ENCODE results near the gene SCARF1.

Gene SCARF1

DNA sequence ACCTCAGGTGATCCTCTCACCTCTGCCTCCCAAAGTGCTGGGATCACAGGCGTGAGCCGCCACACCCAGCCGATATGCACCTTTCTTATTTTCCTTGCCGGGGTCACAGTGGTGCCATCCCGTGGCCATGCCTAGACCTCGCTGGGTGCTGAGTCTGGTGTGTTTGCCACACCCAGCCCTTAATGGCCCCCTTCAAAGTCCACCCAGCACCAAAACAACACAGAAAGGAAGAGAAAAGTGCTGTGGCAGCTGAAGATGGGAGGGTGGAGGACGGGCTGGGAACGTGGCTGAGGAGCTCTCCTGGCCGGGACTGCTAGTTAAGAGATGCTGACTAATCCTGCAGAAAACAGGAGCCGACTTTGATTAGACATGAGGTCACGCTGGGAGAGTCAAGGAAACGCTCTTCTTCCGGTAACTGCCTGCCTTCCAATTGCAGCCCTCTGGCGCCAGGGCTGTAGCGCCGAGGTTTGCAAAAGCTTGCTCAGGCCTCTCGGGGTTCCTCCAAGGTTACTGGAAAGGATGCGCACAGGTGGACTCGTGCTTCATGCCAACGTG, 27.8 kb downstream of the SCARF1 start:
- no peak overlapping the region for H3K4me3 ChIP-seq (ENCODE audit: low read depth, low read length)
- H3K4me1 ChIP-seq (ENCODE audit: control insufficient read depth, insufficient read depth, low read length) = peaks cover 6% of the 10 kb centered on the region; the same call in 1 of the 2 replicates
- POLR2A ChIA-PET = interaction anchor here (0.7 to 3.2 kb wide), 6 partner anchors 9 to 107 kb away, joined by 3 to 11 read pairs (median 4); partner anchors contain the start of genes RILP and WDR81
- TF ChIP-seq SP3 (tag by site-specific recombination; IDR thresholded peaks at IDR 0.05) = no peak
- TF ChIP-seq ZBTB48 (tag by site-specific recombination; IDR thresholded peaks at IDR 0.05) = no peak
- TF ChIP-seq ZNF664 (tag by site-specific recombination; IDR thresholded peaks at IDR 0.05) = no peak
- TF ChIP-seq, protein P1, sequence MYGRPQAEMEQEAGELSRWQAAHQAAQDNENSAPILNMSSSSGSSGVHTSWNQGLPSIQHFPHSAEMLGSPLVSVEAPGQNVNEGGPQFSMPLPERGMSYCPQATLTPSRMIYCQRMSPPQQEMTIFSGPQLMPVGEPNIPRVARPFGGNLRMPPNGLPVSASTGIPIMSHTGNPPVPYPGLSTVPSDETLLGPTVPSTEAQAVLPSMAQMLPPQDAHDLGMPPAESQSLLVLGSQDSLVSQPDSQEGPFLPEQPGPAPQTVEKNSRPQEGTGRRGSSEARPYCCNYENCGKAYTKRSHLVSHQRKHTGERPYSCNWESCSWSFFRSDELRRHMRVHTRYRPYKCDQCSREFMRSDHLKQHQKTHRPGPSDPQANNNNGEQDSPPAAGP (tag by site-specific recombination; IDR thresholded peaks at IDR 0.05) = peak; percentile 91
- no peak for TF ChIP-seq ZNF548 (tag by site-specific recombination; IDR thresholded peaks at IDR 0.05)
- peak; percentile 87 for TF ChIP-seq ZNF629 (tag by site-specific recombination; IDR thresholded peaks at IDR 0.05)
- TF ChIP-seq ZNF785 (tag by site-specific recombination; IDR thresholded peaks at IDR 0.05) = no peak
- peak; percentile 84 for TF ChIP-seq ZBTB21 (tag by site-specific recombination; IDR thresholded peaks at IDR 0.05)
- no peak for TF ChIP-seq ZNF292 (tag by site-specific recombination; IDR thresholded peaks at IDR 0.05; ENCODE audit: borderline replicate concordance, low read depth)
- peak; percentile 30; the same call in 1 of the 2 replicates for TF ChIP-seq CTCF (tag by site-specific recombination; IDR thresholded peaks at IDR 0.05)
- peak; percentile 76 for TF ChIP-seq SP7 (tag by site-specific recombination; IDR thresholded peaks at IDR 0.05)
- TF ChIP-seq KLF7 (tag by site-specific recombination; IDR thresholded peaks at IDR 0.05; ENCODE audit: borderline replicate concordance) = 0 out of 2 replicates have a peak, but pooled peaks have one; percentile 52
- TF ChIP-seq TCF7L2 (IDR thresholded peaks at IDR 0.05; ENCODE audit: borderline replicate concordance, low read depth, low read length) = peak; percentile 54; the same call in 1 of the 2 replicates
- TF ChIP-seq ZNF324 (tag by site-specific recombination; IDR thresholded peaks at IDR 0.05) = no peak
- no peak for TF ChIP-seq KLF8 (tag by site-specific recombination; IDR thresholded peaks at IDR 0.05)
- TF ChIP-seq MYNN (tag by site-specific recombination; IDR thresholded peaks at IDR 0.05; ENCODE audit: borderline replicate concordance) = no peak; the same call in 1 of the 2 replicates
- TF ChIP-seq ZNF76 (tag by site-specific recombination; IDR thresholded peaks at IDR 0.05; ENCODE audit: borderline replicate concordance, low read depth) = no peak
- no peak for TF ChIP-seq ZSCAN5A (tag by site-specific recombination; IDR thresholded peaks at IDR 0.05)
- TF ChIP-seq ZNF394 (tag by site-specific recombination; IDR thresholded peaks at IDR 0.05; ENCODE audit: borderline replicate concordance) = 0 out of 2 replicates have a peak, but pooled peaks have one; percentile 18
- TF ChIP-seq ZNF623 (tag by site-specific recombination; IDR thresholded peaks at IDR 0.05) = no peak
- TF ChIP-seq GFI1B (tag by site-specific recombination; IDR thresholded peaks at IDR 0.05) = no peak
- TF ChIP-seq TRIM28 (IDR thresholded peaks at IDR 0.05; ENCODE audit: borderline replicate concordance, low read length) = peak; percentile 78; the same call in 1 of the 2 replicates
- no peak for TF ChIP-seq ZNF677 (tag by site-specific recombination; IDR thresholded peaks at IDR 0.05)
- no peak for TF ChIP-seq SCRT2 (tag by site-specific recombination; IDR thresholded peaks at IDR 0.05)
- no peak for TF ChIP-seq GLI4 (tag by site-specific recombination; IDR thresholded peaks at IDR 0.05)
- TF ChIP-seq ZNF302 (tag by site-specific recombination; IDR thresholded peaks at IDR 0.05; ENCODE audit: low read depth) = no peak
- TF ChIP-seq KLF1 (tag by site-specific recombination; IDR thresholded peaks at IDR 0.05) = peak; percentile 90
- TF ChIP-seq PRDM1 (tag by site-specific recombination; IDR thresholded peaks at IDR 0.05) = peak; percentile 36; the same call in 1 of the 2 replicates
- TF ChIP-seq ZNF561 (tag by site-specific recombination; IDR thresholded peaks at IDR 0.05; ENCODE audit: borderline replicate concordance) = no peak
- TF ChIP-seq, protein P2, sequence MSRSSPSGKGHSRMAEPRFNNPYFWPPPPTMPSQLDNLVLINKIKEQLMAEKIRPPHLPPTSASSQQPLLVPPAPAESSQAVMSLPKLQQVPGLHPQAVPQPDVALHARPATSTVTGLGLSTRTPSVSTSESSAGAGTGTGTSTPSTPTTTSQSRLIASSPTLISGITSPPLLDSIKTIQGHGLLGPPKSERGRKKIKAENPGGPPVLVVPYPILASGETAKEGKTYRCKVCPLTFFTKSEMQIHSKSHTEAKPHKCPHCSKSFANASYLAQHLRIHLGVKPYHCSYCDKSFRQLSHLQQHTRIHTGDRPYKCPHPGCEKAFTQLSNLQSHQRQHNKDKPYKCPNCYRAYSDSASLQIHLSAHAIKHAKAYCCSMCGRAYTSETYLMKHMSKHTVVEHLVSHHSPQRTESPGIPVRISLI (tag by site-specific recombination; IDR thresholded peaks at IDR 0.05) = no peak
- TF ChIP-seq ZNF155 (tag by site-specific recombination; IDR thresholded peaks at IDR 0.05) = no peak
- peak; percentile 63 for TF ChIP-seq ZBTB17 (tag by site-specific recombination; IDR thresholded peaks at IDR 0.05)
- TF ChIP-seq ZNF366 (tag by site-specific recombination; conservative IDR thresholded peaks at IDR 0.05) = peak; percentile 68
- TF ChIP-seq ZNF768 (tag by site-specific recombination; IDR thresholded peaks at IDR 0.05) = no peak
- TF ChIP-seq OVOL3 (tag by site-specific recombination; IDR thresholded peaks at IDR 0.05) = no peak
- TF ChIP-seq ZFP41 (tag by site-specific recombination; IDR thresholded peaks at IDR 0.05; ENCODE audit: borderline replicate concordance) = no peak

More for the DNA sequence above, 27.8 kb downstream of the SCARF1 start:
- CTCF ChIA-PET = interaction anchor here (0.5 to 3.1 kb wide), 9 partner anchors 9 to 338 kb away, joined by 3 to 16 read pairs (median 4); partner anchors contain the start of genes RILP and TRARG1
- Histone ChIP-seq H3K27ac (ENCODE audit: extremely low read depth, low read depth, low read length) (no peak overlapping the region), H3K9me3 (ENCODE audit: control insufficient read depth, insufficient read depth, low read depth, low read length) (no peaks in the 10 kb centered on the region), H3K36me3 (ENCODE audit: control insufficient read depth in 2 of 2, insufficient read depth in 1 of 2, low read length in 2 of 2) (no peaks in the 10 kb centered on the region)
